Measurements from ENCODE around the gene PFKL. TPM values are rescaled to one million over a fixed set of nuclear protein-coding genes. Genes with fewer than 3 reads are reported as not detected.

Gene PFKL
- 100 to 1,000 TPM; 150 to 184 TPM for total RNA-seq

DNA sequence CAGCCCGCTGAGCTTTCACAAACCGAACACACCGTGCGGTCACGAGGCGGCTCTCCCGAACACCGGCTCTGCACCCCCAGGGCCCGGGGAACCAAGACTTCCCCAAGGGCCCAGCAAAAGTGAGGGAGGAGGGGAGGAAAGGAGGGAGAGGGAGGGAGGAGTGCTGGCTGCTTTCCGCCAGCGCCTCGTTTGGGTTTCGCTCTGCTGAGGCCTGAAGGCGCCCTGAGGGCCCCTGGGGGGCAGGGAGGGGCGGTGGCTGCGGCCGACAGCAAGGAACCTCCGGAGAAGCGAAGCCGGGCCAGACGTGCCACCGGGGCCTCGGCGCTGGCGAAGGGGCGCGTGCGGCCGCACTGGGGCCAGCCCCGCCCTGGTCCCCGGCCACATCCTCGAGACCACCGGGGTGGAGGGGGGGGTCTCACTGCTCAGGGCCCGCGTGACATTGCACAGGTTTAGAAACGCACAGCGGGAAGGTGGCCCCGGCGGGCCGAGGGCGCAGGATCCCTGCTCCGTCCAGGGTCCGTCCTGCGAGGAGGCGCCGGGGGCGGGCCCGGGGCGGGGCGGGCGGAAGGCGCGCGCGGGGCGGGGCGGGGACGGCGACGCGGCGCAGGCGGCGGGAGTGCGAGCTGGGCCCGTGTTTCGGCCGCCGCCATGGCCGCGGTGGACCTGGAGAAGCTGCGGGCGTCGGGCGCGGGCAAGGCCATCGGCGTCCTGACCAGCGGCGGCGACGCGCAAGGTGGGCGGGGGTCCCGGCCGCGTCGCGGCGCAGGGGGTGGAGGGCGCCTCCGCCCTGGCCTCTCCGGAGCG lies at the start of gene PFKL:
Gene PFKL (plus strand): TSS at position 596 of the 804 bp plus-strand sequence. CDS start 53 bp downstream, at position 649.
- Mint-ChIP-seq H3K27me3 (no peaks in the 10 kb centered on the region), H3K9me3 (no peaks in the 10 kb centered on the region), H3K4me3 (peak within 1 kb of the TSS; percentile 87), H3K27ac (peak within 1 kb of the TSS; percentile 86), H3K36me3 (ENCODE audit: low read depth) (peaks cover 27% of the 10 kb centered on the region), H3K4me1 (peaks cover 9% of the 10 kb centered on the region)
- ATAC-seq (replicated peaks), result peak; percentile 82

GRCh38 chr21:44253832-44254710 lies 45.8 kb upstream of the PFKL start:
- Mint-ChIP-seq H3K9me3 (no peaks in the 10 kb centered on the region), H3K36me3 (ENCODE audit: low read depth) (no peaks in the 10 kb centered on the region), H3K27me3 (no peaks in the 10 kb centered on the region), H3K4me3 (no peak overlapping the region), H3K27ac (no peak overlapping the region), H3K4me1 (no peaks in the 10 kb centered on the region)
- ATAC-seq (replicated peaks), result no peak

DNA sequence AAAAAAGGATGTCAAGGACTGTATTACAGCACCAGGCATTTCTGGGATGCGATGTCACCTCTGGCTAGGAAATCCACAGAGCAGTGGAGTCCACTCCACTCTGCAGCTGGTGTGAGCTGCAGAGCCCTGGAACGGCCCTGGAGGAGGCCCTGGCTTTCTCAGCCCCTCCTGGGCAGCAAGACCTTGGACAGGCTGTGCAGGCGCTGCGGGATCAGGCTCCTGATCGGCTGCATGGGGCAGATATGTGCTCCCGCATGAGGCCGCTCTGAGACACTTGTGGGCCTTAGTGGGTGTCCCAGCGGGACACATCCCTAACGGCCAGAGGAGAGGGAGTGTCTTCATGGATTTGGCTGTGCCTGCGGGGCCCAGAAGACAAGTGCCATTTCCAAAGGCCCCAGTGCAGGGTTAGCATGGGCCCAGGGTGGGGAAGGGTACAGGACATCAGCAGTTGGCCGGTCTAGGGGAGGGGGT lies 44.3 kb upstream of the PFKL start:
- Mint-ChIP-seq H3K4me3 (no peak overlapping the region), H3K27ac (no peak overlapping the region), H3K9me3 (no peaks in the 10 kb centered on the region), H3K4me1 (no peaks in the 10 kb centered on the region), H3K27me3 (no peaks in the 10 kb centered on the region), H3K36me3 (ENCODE audit: low read depth) (no peaks in the 10 kb centered on the region)
- ATAC-seq (replicated peaks), result no peak

GRCh38 chr21:44258056-44258725 lies 41.7 kb upstream of the PFKL start:
- H3K4me1 Mint-ChIP-seq, result no peaks in the 10 kb centered on the region
- peak overlapping the region; percentile 33 for H3K27ac Mint-ChIP-seq
- no peaks in the 10 kb centered on the region for H3K27me3 Mint-ChIP-seq
- ATAC-seq (replicated peaks), result no peak
- no peaks in the 10 kb centered on the region for H3K36me3 Mint-ChIP-seq (ENCODE audit: low read depth)
- no peaks in the 10 kb centered on the region for H3K9me3 Mint-ChIP-seq
- H3K4me3 Mint-ChIP-seq, result no peak overlapping the region

DNA sequence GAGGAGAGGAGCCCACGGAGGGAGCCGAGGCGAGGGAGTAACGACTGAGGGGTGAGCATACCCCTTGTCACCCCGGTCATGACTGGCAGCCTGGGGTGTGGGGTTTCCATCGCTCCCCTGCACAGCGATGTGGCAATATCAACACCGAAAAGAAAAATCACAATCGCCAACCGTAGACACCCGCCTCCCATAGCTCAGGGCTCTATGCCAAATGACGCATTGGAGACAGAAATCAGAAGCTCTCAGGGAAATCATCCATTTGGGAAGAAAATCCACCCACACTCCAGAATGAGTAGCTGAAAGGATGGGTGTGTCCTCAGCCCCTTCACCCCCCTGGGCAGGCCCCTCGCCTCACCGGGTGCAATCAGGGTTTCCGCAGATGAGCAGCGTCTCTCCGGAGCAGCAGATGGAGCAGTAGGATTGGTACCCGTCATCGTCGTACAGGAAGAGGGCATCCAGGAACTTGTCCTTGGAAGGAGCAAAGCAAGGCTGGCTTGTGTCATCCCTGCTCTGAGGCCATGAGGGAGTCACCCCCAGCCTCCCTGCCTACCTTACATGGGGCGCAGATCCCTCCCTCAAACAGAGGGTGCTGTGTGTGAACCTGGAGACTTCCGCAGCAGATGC lies 40.7 kb upstream of the PFKL start:
- H3K27me3 Mint-ChIP-seq, result no peaks in the 10 kb centered on the region
- no peaks in the 10 kb centered on the region for H3K9me3 Mint-ChIP-seq
- H3K36me3 Mint-ChIP-seq (ENCODE audit: low read depth), result no peaks in the 10 kb centered on the region
- H3K4me1 Mint-ChIP-seq, result no peaks in the 10 kb centered on the region
- no peak overlapping the region for H3K4me3 Mint-ChIP-seq
- ATAC-seq (replicated peaks), result no peak
- no peak overlapping the region for H3K27ac Mint-ChIP-seq

GRCh38 chr21:44260066-44260465 lies 39.8 kb upstream of the PFKL start:
- Mint-ChIP-seq H3K27ac (no peak overlapping the region), H3K4me3 (no peak overlapping the region), H3K27me3 (no peaks in the 10 kb centered on the region), H3K9me3 (no peaks in the 10 kb centered on the region), H3K4me1 (no peaks in the 10 kb centered on the region), H3K36me3 (ENCODE audit: low read depth) (no peaks in the 10 kb centered on the region)
- ATAC-seq (replicated peaks), result no peak

DNA sequence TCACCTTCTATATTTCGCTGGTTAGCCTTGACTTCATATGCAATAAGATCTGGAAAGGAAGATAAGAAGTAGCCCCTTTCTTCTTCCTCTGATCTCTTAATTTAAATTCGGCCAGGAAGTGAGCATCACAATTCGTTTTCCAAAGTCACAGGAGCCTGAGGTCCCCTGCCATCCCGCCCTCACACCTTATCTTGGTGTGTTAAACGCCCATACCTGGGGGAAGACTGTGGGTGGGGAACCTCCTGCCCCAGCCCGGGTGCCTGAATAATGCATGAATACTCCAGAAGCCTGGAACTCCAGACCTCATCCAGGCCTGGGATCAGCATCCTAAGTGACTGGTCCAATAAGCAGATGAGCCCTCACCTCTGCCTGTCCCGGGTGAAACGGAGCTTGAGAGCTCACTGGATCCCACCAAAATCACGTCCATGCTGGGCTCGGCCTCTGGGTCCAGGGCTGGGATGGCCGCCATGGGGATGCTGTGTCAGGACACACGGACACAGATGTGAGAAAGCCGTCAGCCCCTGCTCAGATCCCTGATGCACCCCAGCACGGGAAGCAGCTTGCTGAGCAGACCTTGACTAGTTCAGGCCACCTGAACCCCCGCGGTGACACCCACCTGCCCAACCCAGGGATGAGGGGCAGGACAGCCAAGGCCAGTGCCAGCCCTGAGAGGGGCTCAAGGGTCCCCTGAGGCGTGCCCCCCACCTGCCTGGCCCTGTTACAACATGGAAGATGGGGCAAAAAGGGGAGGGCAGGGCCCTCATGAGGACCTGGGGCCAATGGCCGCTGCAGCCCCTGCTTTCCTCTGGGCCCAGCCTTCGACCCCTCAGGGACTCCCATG lies 38.8 kb upstream of the PFKL start:
- no peak for ATAC-seq (replicated peaks)
- Mint-ChIP-seq H3K9me3 (no peaks in the 10 kb centered on the region), H3K27ac (no peak overlapping the region), H3K27me3 (no peaks in the 10 kb centered on the region), H3K36me3 (ENCODE audit: low read depth) (no peaks in the 10 kb centered on the region), H3K4me3 (no peak overlapping the region), H3K4me1 (no peaks in the 10 kb centered on the region)

DNA sequence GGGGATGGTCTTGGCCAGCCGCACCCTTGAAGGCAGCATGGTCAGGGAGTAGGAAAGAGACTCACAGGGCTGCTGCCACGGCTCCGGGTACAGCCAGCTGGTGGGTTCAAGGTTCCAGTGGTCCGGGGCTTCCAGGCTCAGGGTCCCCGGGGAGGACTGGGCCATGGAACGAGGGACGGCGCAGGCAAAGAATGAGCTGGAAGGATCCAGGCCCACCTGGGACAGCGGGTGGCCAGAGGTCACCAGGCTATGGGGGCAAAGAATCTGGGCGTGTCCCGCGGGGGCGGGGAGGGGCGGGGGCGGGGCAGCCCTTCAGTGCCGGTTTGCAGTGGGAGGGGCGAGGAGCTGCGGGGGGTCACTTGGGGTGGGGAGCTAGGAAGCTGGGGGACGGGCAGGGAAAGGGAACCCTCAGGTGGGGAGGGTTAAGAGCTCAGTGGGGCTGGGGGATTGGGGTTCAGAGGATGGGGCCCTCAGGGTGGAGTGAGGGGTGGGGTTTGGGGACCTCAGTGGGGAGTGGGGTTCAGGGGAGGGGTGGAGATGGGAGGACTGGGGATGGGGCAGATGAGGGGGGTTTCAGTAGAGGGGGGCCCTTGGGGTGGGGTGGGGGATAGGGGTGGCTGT lies 38.1 kb upstream of the PFKL start, which contains the start of gene DNMT3L:
Gene DNMT3L (minus strand): TSS at position 223 of the 621 bp plus-strand sequence. CDS start 638 bp downstream, outside the sequence.
- ATAC-seq (replicated peaks), result no peak
- no peaks in the 10 kb centered on the region for H3K4me1 Mint-ChIP-seq
- no peaks in the 10 kb centered on the region for H3K27me3 Mint-ChIP-seq
- no peaks in the 10 kb centered on the region for H3K9me3 Mint-ChIP-seq
- H3K27ac Mint-ChIP-seq, result no peak within 1 kb of the TSS
- H3K36me3 Mint-ChIP-seq (ENCODE audit: low read depth), result no peaks in the 10 kb centered on the region
- H3K4me3 Mint-ChIP-seq, result no peak within 1 kb of the TSS

DNA sequence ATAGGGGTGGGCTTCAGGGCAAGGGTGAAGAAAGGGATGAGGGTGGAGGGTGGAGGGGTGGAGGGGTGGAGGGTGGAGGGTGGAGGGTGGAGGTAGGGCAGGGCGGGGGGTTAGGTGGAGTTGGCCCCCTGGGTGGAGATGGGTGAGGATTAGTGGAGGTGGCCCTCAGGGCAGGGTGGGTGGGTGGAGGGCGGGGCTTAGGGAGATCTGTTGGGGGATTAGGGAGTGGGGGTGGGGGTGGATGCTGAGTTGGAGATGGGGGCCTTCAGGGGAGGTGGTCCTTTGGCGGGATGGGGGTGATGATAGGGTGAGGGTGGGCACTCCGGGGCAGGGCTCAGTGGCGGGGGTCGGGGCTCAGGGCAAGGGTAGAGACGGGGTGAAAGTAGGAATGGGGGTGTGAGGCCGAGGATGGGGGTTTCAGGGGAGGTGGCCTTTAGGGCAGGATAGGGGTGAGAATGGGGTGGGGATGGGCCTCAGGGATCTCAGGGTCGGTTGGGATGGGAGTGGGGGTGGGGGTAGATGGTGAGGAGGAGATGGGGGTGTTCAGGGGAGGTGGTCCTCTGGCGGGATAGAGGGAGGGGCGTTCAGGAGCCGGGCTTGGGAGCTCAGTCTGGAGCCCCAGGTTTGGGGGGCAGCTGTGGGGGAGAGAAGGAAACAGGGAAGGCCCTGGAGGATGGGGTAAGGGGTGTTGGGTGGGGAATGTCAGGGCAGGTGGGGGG lies 37.4 kb upstream of the PFKL start:
- no peaks in the 10 kb centered on the region for H3K27me3 Mint-ChIP-seq
- no peaks in the 10 kb centered on the region for H3K4me1 Mint-ChIP-seq
- ATAC-seq (replicated peaks), result no peak
- no peak overlapping the region for H3K27ac Mint-ChIP-seq
- no peaks in the 10 kb centered on the region for H3K9me3 Mint-ChIP-seq
- H3K4me3 Mint-ChIP-seq, result no peak overlapping the region
- H3K36me3 Mint-ChIP-seq (ENCODE audit: low read depth), result no peaks in the 10 kb centered on the region

DNA sequence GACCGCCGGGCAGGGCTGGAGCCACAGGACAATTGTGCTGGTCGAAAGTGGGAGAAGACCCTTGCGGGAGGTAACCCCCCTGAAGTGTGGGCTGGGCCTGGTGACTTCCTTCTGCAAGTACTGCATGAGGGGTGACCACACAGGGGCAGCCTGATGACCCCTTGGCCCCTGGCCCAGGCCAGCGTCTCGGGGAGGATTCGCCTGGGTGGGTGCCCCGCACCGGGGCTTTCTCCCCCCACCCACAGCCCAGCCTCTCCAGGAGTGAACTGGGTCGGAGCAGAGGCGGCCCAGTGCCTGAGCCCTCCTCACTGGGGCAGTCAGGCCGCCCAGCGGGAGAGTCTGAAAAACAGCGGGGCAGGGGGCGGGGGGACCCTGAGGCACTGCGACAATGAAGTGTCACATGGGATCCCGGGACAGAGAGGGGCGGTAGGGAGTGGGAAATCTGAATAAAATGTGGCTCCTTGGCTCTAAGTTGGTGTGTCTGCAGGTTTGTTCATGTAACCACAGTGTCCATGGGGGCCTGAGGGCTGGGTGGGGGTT lies 36.6 kb upstream of the PFKL start:
- H3K4me3 Mint-ChIP-seq, result no peak overlapping the region
- no peak overlapping the region for H3K27ac Mint-ChIP-seq
- no peaks in the 10 kb centered on the region for H3K27me3 Mint-ChIP-seq
- no peaks in the 10 kb centered on the region for H3K9me3 Mint-ChIP-seq
- H3K36me3 Mint-ChIP-seq (ENCODE audit: low read depth), result no peaks in the 10 kb centered on the region
- ATAC-seq (replicated peaks), result no peak
- no peaks in the 10 kb centered on the region for H3K4me1 Mint-ChIP-seq

DNA sequence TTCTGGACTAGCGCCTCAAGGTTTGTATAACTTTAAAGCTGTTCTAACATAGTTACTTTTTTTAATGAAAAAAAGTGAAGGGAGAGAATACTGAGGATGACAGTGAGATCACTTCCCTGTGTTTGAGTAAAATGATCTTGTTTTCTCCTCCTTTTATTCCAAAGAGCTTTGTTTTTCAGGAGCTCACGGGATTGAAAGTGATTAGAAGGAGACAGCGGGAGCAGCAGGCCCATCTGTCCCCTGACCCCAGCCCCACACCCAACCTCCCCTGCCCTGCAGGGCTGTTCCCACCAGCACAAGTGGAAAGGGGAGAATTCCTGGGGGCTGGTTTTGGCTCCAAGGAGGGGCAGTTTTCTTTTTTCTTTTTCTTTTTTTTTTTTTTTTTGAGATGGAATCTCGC lies 36.1 kb upstream of the PFKL start:
- Mint-ChIP-seq H3K27ac (no peak overlapping the region), H3K4me3 (no peak overlapping the region), H3K36me3 (ENCODE audit: low read depth) (no peaks in the 10 kb centered on the region), H3K27me3 (no peaks in the 10 kb centered on the region), H3K9me3 (no peaks in the 10 kb centered on the region), H3K4me1 (no peaks in the 10 kb centered on the region)
- ATAC-seq (replicated peaks), result no peak

DNA sequence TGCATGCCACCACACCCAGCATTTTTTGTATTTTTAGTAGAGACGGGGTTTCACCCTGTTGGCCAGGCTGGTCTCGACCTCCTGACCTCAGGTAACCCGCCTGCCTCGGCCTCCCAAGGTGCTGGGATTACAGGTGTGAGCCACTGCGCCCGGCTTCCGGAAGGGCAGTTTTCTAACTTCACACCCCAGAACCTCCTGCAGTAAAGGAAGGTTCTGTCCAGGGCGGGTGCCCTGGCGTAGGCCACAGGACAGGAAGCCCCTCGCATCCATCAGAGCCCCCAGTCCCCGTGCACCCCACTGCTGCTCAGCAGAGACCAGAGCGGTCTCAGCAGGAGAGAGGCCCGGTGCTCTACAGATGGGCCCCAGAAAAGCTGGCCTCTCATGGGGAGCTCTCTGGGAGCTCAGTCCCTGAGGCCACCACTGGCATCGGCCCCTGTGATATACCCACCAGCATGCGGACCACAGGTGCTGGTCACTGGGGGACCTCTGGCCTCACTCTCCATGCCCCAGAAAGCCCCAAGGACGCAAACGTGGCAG lies 34.1 kb upstream of the PFKL start:
- ATAC-seq (replicated peaks), result no peak
- no peak overlapping the region for H3K27ac Mint-ChIP-seq
- no peaks in the 10 kb centered on the region for H3K36me3 Mint-ChIP-seq (ENCODE audit: low read depth)
- H3K27me3 Mint-ChIP-seq, result no peaks in the 10 kb centered on the region
- H3K4me3 Mint-ChIP-seq, result no peak overlapping the region
- H3K4me1 Mint-ChIP-seq, result no peaks in the 10 kb centered on the region
- H3K9me3 Mint-ChIP-seq, result no peaks in the 10 kb centered on the region

Data from activated T-helper 17 cell treated with anti-CD3 and anti-CD28 coated beads, Interleukin-2, amount 50 U/mL, for 72 hours (primary cell).